PC-9 (cell line): Measurements from ENCODE around the gene WDFY1.

Source experiments
- CTCF ChIP-seq: fragments of 200-600 bp; sonication (generic); conservative IDR thresholded peaks from 2 replicates; pipeline ENCODE4 v1.6.1; 2017; ENCODE audit warnings: mixed run types, antibody characterized with exemption, mild to moderate bottlenecking, moderate library complexity
- EZH2 ChIP-seq: fragments of 200-600 bp; sonication (generic); IDR thresholded peaks from 2 replicates; pipeline ENCODE4 v1.8.0; 2017; ENCODE audit warnings: antibody characterized with exemption, low read depth

DNA sequence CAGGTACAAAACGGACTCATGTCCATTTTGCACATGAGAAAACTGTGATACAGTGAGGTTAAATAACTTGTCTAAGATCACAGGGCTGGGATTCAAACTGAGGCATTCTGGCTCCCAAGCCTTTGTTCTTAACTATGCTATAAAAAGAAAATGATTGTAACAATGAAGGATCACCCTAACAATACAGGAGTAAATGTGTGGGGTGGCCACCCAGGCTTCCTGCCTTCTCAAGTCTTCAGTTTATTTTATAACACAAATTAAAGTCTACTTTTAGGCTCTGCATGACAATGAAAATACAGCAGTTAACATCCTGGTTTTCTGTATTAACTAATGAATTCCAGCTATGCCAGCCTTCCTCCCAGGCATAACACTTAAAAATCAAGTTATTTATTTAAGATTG lies 7.6 kb downstream of the WDFY1 start:
- TF ChIP-seq EZH2 (no peak), CTCF (no peak)
